Stimulated activated CD4-positive, alpha-beta T cell treated with anti-CD3 and anti-CD28 coated beads, Interleukin-4, amount 100 ng/mL, for 1 hour (primary cell): Measurements from ENCODE around the gene THEM4.
A peak's percentile ranks its signal among the peaks of the same experiment; 100 is the strongest.
"Not testable (repeated sequence)": the region's sequence is repeated elsewhere in the genome, so short reads cannot be mapped to it uniquely, and the experiment has no call there.

Experiments used
- DNase-seq: peaks from one replicate; pipeline ENCODE4 v3.0.0-alpha.2; 2020

The THEM4 gene

GRCh38 chr1:151858030-151858746, 51.1 kb downstream of the THEM4 start:
- no peak for DNase-seq

- DNase-seq, result no peak
These were observed 53.4 kb downstream of the THEM4 start for GRCh38 chr1:151855933-151856332.

- DNase-seq, result not testable (repeated sequence)
These were observed 53.8 kb downstream of the THEM4 start for GRCh38 chr1:151855516-151855915.

- DNase-seq, result no peak
These were observed 54.7 kb downstream of the THEM4 start for GRCh38 chr1:151854658-151855057.

- DNase-seq, result no peak
These were observed 55.8 kb downstream of the THEM4 start, which contains the start of gene THEM5 for GRCh38 chr1:151853411-151853943. TSS of gene THEM5 (minus strand) at chr1:151853712. CDS start at chr1:151853565, 147 bp downstream.

GRCh38 chr1:151852733-151853132, 56.6 kb downstream of the THEM4 start:
- DNase-seq, result no peak

- no peak for DNase-seq
These were observed 57.4 kb downstream of the THEM4 start for GRCh38 chr1:151851886-151852285.

GRCh38 chr1:151849871-151850270, 59.4 kb downstream of the THEM4 start:
- DNase-seq, result no peak

- DNase-seq, result no peak
These were observed 60.2 kb downstream of the THEM4 start for GRCh38 chr1:151849126-151849525.

- DNase-seq, result no peak
These were observed 61.3 kb downstream of the THEM4 start for GRCh38 chr1:151847867-151848596.

- no peak for DNase-seq
These were observed 62.5 kb downstream of the THEM4 start for GRCh38 chr1:151846686-151847237.

- DNase-seq, result no peak
These were observed 63.2 kb downstream of the THEM4 start for GRCh38 chr1:151846062-151846568.

GRCh38 chr1:151843398-151843797, 65.9 kb downstream of the THEM4 start:
- no peak for DNase-seq

GRCh38 chr1:151841141-151841540, 68.2 kb downstream of the THEM4 start:
- DNase-seq, result no peak

- DNase-seq, result no peak
These were observed 68.9 kb downstream of the THEM4 start for GRCh38 chr1:151840421-151840820.

GRCh38 chr1:151839457-151840403, 69.6 kb downstream of the THEM4 start, which contains the start of gene C2CD4D:
TSS of gene C2CD4D (minus strand) at chr1:151839820. CDS start at chr1:151838989, 831 bp downstream.
- peak; percentile 69 for DNase-seq

GRCh38 chr1:151839082-151839412, 70.3 kb downstream of the THEM4 start:
- no peak for DNase-seq

- DNase-seq, result peak; percentile 55
These were observed 70.9 kb downstream of the THEM4 start for GRCh38 chr1:151838222-151839081.

GRCh38 chr1:151837884-151838221, 71.5 kb downstream of the THEM4 start:
- no peak for DNase-seq

GRCh38 chr1:151837197-151837596, 72.1 kb downstream of the THEM4 start:
- no peak for DNase-seq

GRCh38 chr1:151835596-151835995, 73.7 kb downstream of the THEM4 start:
- DNase-seq, result no peak
